ENCODE results near the gene PABPC1L.

Gene PABPC1L

DNA sequence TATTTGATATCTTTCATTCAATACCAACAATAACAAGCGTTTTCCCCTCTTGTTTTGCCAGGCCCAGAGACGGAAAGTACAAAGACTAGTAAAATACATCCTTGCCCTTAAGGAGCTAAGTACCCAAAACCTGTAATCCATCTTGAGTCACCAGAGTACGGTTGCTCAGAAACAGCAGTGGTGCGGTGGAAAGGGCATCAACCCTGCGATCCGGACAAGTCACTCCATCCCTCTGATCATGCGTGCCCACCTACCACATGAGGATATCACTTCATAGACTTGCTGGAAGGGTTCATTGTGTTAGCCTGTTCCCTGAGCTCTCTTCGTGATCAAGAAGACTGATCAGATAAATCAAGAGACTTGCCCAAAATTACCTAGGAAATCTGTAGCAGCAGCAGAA is 48.4 kb downstream of the PABPC1L start:
- no peak overlapping the region for H2AFZ ChIP-seq (ENCODE audit: low read depth, low read length)
- H3K4me1 ChIP-seq (ENCODE audit: insufficient read depth, low read length) = peaks cover 17% of the 10 kb centered on the region
- peaks cover 31% of the 10 kb centered on the region for H3K36me3 ChIP-seq (ENCODE audit: insufficient read depth, low read length)
- H3K27me3 ChIP-seq (ENCODE audit: insufficient read depth, low read length) = no peaks in the 10 kb centered on the region
- H3K4me3 ChIP-seq (ENCODE audit: low read length) = no peak overlapping the region
- no peaks in the 10 kb centered on the region for H3K9me3 ChIP-seq (ENCODE audit: low read length)

DNA sequence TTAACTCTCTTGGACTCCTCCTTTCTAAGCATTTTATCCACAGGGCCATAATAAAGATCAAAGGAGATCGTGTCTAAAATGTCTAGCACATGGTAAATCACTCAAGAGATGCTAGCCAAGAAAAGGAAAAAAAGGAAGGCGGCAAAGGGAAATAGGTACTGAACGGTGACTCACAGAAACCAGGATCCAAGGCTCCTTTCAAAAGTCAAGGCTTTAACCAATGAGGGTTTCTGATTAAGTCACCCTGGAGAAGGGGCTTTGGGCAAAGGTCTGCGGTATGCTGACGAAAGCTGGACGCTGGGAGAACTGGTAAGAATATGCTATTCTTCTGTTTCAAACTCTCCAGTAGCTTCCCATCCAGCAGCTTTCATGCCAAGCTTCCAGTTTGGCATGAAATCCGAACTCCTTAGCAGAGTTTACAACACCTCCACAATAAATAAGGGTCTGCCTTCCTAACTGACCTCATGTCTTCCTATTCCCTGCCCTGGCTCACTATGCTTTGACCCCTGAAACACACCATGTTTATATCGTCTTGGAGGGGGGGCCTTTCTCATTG is 49.3 kb downstream of the PABPC1L start:
- Histone ChIP-seq H3K27me3 (ENCODE audit: insufficient read depth, low read length) (no peaks in the 10 kb centered on the region), H3K4me3 (ENCODE audit: low read length) (peak overlapping the region; percentile 65), H3K4me1 (ENCODE audit: insufficient read depth, low read length) (peaks cover 17% of the 10 kb centered on the region), H3K9me3 (ENCODE audit: low read length) (no peaks in the 10 kb centered on the region), H3K36me3 (ENCODE audit: insufficient read depth, low read length) (peaks cover 22% of the 10 kb centered on the region), H2AFZ (ENCODE audit: low read depth, low read length) (no peak overlapping the region)

DNA sequence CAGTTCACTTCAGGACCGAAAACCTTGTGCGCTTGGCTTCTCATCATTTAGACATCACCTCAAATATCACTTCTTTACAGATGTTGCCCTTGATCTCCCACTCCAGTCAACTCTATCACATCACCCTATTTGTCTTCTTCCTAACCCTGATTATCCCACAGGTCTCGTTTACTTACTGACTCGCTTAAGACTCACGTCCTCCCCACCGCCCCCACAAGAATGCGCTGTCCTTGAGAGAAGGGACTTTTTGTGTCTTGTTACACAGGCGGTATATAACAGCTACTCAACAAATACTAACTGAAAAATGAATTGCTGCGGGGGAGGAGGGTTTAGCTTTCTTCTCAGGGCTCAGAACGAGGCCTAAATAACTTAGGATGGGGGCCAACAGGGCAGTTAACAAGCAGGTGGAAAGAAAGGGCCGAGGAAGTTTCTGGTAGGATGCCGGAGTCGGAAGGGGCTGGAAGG is 49.8 kb downstream of the PABPC1L start:
- peak overlapping the region; percentile 81 for H2AFZ ChIP-seq (ENCODE audit: low read depth, low read length)
- peaks cover 17% of the 10 kb centered on the region for H3K4me1 ChIP-seq (ENCODE audit: insufficient read depth, low read length)
- H3K27me3 ChIP-seq (ENCODE audit: insufficient read depth, low read length) = no peaks in the 10 kb centered on the region
- H3K4me3 ChIP-seq (ENCODE audit: low read length) = peak overlapping the region; percentile 65
- H3K9me3 ChIP-seq (ENCODE audit: low read length) = no peaks in the 10 kb centered on the region
- peaks cover 17% of the 10 kb centered on the region for H3K36me3 ChIP-seq (ENCODE audit: insufficient read depth, low read length)

DNA sequence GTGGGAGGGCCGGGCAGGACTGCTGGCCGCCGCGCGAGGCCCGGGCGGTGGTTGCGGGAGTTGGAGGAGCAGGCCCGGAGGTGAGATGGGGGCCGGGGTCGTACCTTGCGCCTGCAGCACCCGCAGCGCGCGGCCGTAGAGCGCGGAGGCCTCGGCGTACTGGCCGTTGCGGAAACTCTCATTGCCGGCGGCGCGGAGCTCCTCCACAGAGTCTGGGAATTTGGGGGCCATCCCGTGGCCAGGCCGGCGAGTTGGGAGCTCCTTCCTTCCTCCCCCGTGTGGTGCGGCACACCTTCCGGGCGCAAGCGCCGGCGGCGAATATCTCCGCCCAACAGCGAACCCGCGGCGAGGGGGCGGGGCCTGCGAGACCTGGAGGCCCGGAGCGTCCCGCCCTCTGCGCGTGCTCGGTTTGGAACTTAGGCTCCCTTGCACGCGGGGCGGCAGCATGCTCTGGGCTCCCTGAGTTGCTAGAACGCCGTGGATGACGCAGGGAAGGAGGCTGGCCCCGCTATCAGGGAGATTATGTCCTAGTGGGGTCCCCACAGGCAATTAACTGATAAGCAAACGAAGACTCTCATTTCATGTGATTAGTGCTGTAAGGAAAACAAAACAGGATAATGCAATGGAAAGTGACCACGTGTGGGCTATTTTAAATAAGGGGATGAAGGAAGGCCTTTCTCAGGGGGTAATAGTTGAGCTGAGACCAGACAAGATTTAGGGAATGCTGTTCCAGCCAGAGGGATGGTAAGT is 50.4 kb downstream of the PABPC1L start, which contains the start of gene TOMM34:
TSS of gene TOMM34 (minus strand) at position 295 of the 750 bp plus-strand sequence. CDS start at position 231, 64 bp downstream.
- peak within 1 kb of the TSS; percentile 81 for H2AFZ ChIP-seq (ENCODE audit: low read depth, low read length)
- H3K4me1 ChIP-seq (ENCODE audit: insufficient read depth, low read length) = peaks cover 17% of the 10 kb centered on the region

DNA sequence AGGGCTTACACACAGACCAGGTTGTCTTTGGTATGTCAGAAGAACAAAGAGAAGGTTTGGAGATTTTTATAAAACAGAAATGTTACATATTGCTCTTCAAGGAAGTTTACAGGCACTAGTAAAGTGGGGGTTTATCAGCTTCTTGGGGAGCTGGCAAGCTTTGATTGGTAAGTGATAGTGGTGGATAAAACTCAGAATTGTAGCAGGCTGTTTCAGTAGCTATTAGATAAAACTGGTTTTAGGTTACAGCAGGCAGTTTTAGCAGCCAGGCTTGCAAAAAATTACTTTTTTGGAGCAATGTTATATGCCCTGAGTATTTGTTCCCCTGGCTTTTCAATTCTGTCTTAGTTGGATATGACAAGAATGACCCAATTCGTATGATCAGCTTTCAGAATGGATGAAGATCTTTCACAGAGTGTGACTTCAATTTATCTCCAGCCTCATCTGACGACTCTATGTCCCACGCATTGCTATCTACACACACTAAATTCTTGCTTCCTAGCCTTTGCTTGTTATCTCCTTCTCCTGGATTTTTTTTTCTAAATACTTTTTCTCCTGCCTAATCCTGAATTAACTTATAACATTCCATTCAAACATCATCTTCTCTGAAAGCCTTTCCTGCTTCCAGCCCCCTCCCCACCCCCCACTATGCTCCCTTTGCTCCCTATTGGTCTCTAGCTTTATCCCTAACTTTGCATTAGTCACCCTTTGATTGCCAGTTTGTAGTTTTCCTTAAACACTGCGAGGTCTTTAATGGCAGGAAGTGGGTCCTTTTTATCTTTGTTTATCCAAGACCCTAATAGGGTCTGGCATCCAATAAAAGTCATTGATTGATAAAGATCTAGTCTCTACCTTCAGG is 51.4 kb downstream of the PABPC1L start:
- Histone ChIP-seq H3K27me3 (ENCODE audit: insufficient read depth, low read length) (no peaks in the 10 kb centered on the region), H3K4me3 (ENCODE audit: low read length) (no peak overlapping the region), H3K9me3 (ENCODE audit: low read length) (no peaks in the 10 kb centered on the region), H2AFZ (ENCODE audit: low read depth, low read length) (peak overlapping the region; percentile 81), H3K4me1 (ENCODE audit: insufficient read depth, low read length) (peaks cover 17% of the 10 kb centered on the region), H3K36me3 (ENCODE audit: insufficient read depth, low read length) (peaks cover 1% of the 10 kb centered on the region)

More for the DNA sequence above, 50.4 kb downstream of the PABPC1L start, which contains the start of gene TOMM34:
- H3K36me3 ChIP-seq (ENCODE audit: insufficient read depth, low read length) = peaks cover 11% of the 10 kb centered on the region
- no peaks in the 10 kb centered on the region for H3K27me3 ChIP-seq (ENCODE audit: insufficient read depth, low read length)
- peak within 1 kb of the TSS; percentile 65 for H3K4me3 ChIP-seq (ENCODE audit: low read length)
- H3K9me3 ChIP-seq (ENCODE audit: low read length) = no peaks in the 10 kb centered on the region

DNA sequence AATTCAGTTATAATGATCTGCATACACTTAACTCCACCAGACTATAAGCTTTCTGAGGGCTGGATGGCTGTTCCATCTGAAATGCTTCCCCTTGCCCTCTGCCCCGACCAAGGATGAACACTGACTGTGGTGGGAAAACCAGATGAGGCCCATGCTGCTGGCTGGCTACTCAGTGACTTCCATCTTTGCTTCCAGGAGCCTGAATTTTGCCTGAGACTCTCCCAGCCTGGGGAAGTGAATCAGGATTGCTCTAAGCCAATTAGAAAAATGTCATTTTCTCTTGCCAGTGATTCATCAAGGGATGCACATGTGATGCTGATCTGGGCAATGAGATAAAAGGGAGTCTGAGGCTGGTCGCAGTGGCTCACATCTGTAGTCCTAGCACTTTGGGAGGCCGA is 52.0 kb downstream of the PABPC1L start:
- H3K27me3 ChIP-seq (ENCODE audit: insufficient read depth, low read length) = no peaks in the 10 kb centered on the region

DNA sequence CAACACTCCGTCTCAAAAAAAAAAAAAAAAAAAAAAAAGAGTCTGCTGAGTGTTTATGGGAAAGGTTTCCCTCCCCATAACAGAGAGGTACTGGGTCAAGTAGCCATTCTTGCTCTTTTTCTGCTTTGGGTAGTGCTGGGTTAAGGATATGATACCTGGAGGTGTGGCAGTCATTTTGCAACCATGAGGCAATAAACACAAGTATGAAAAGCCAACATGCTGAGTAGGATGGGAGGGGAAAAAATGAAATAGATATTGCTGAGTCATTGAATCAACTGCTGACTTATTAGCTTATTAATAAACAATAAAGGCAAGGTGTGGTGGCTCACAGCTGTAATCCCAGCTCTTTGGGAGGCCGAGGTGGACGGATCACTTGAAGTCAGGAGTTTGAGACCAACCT is 52.6 kb downstream of the PABPC1L start:
- peaks cover 23% of the 10 kb centered on the region for H3K4me1 ChIP-seq (ENCODE audit: insufficient read depth, low read length)
- no peaks in the 10 kb centered on the region for H3K9me3 ChIP-seq (ENCODE audit: low read length)
- no peaks in the 10 kb centered on the region for H3K27me3 ChIP-seq (ENCODE audit: insufficient read depth, low read length)
- H3K36me3 ChIP-seq (ENCODE audit: insufficient read depth, low read length) = no peaks in the 10 kb centered on the region
- no peak overlapping the region for H3K4me3 ChIP-seq (ENCODE audit: low read length)
- no peak overlapping the region for H2AFZ ChIP-seq (ENCODE audit: low read depth, low read length)

More for the DNA sequence above, 52.0 kb downstream of the PABPC1L start:
- Histone ChIP-seq H3K36me3 (ENCODE audit: insufficient read depth, low read length) (no peaks in the 10 kb centered on the region), H2AFZ (ENCODE audit: low read depth, low read length) (no peak overlapping the region), H3K4me3 (ENCODE audit: low read length) (no peak overlapping the region), H3K4me1 (ENCODE audit: insufficient read depth, low read length) (peaks cover 17% of the 10 kb centered on the region), H3K9me3 (ENCODE audit: low read length) (no peaks in the 10 kb centered on the region)

DNA sequence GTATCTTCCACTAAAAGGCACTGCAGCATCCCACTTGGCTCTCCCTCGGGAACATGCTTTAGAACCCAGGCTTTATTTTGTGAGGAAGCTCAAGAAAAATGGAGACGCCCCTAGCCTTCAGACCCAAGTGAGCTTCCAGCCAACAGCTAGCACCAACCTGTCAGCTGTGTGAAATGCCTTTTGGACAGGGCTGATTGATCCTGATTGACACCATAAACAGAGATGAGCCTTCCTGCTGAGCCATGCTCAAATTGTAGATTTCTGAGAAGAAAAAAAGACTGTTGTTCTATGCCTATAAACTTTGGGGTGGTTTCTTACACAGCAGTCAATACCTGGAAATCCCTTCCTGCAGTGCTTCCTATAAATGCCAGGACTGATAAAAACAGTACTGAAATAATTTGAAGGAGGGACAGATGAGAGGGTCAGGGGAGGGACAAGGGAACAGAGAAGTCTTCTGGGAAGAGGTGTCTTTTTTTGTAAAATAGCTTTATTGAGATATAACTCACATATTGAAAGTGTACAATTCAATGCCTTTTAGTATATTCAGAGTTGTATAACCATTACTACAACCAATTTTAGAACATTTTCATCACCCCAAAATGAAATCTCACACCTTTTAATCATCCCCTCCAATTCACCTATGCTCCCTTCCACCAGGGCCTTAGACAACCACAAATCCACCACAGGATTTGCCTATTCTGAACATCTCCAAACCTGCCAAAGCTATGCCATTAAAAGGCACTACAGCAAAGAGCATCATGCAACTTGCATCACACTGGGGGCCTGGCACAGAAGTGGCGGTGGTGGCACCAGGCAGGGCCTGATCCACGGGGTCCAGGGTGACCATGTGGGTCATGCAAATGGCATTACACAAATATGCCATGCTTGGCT is 53.7 kb downstream of the PABPC1L start:
- no peaks in the 10 kb centered on the region for H3K36me3 ChIP-seq (ENCODE audit: insufficient read depth, low read length)
- H3K9me3 ChIP-seq (ENCODE audit: low read length) = no peaks in the 10 kb centered on the region
- H3K4me1 ChIP-seq (ENCODE audit: insufficient read depth, low read length) = peaks cover 21% of the 10 kb centered on the region
- no peak overlapping the region for H3K4me3 ChIP-seq (ENCODE audit: low read length)
- no peak overlapping the region for H2AFZ ChIP-seq (ENCODE audit: low read depth, low read length)
- H3K27me3 ChIP-seq (ENCODE audit: insufficient read depth, low read length) = no peaks in the 10 kb centered on the region

DNA sequence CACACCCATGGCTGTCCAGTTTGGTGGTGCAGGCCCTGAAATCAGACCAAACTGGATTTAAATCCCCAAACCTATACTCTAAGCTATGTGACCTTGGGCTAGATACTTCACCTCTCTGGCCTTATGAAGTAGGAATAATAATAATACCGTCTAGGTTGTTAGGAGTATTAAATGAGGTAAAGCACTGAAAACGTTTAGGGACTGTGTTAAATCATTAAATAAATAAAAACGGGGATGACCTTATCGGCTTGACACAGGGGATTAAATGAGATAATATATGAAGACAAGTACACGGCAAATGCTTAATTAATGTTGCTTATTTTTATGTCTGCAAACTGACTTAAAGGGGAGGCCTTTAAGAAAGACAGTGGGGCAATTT is 55.8 kb downstream of the PABPC1L start:
- Histone ChIP-seq H3K4me3 (ENCODE audit: low read length) (peak overlapping the region; percentile 67), H3K36me3 (ENCODE audit: insufficient read depth, low read length) (no peaks in the 10 kb centered on the region), H3K27me3 (ENCODE audit: insufficient read depth, low read length) (no peaks in the 10 kb centered on the region), H2AFZ (ENCODE audit: low read depth, low read length) (peak overlapping the region; percentile 97), H3K9me3 (ENCODE audit: low read length) (no peaks in the 10 kb centered on the region), H3K4me1 (ENCODE audit: insufficient read depth, low read length) (peaks cover 10% of the 10 kb centered on the region)

DNA sequence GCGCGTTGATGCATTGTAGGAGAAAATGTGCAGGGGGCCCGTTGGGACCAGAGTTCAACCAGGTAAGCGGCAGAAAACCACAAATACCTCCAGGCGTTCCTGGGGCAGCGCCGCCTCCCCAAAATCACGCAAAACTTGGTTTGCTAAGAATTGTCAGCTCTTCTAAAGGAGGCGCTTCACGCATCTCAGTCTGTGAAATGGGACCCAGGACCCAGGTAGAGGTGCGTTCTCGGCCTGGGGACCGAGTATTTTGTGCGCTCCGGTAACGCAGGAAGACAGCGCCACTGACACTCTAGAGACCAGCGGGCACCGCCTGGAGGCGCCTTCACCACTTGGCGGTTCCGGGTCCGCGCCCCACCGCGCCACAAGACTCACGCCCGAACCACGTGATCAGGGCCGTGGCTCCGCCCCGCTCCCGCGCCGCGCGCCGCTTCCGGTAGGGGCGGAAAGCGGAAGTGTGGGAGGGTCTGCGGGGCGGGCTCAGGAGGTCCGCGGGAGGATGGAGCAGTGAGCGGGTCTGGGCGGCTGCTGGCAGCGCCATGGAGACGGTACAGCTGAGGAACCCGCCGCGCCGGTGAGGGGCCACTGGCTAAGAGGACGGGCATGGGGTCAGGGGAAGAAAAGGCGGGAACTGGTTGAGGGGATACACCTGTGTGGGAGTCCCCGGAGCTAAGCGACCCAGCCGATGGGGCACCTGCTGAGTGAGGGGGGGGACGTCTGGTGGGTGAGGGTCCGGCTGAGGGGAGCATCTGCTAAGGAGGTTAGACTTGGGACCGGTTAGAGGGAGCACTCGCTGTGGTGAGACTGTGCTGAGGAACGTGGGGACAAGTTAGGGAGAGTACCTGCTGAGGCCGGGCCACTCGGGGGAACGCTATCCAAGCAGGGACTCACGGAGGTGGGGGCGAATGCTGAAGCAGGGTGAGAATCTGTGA is 56.4 kb downstream of the PABPC1L start, which contains the start of gene STK4:
TSS of gene STK4 (plus strand) at position 483 of the 932 bp plus-strand sequence. CDS start at position 540, 57 bp downstream.
- H3K4me1 ChIP-seq (ENCODE audit: insufficient read depth, low read length) = peaks cover 8% of the 10 kb centered on the region
- no peaks in the 10 kb centered on the region for H3K9me3 ChIP-seq (ENCODE audit: low read length)
- H3K36me3 ChIP-seq (ENCODE audit: insufficient read depth, low read length) = no peaks in the 10 kb centered on the region

DNA sequence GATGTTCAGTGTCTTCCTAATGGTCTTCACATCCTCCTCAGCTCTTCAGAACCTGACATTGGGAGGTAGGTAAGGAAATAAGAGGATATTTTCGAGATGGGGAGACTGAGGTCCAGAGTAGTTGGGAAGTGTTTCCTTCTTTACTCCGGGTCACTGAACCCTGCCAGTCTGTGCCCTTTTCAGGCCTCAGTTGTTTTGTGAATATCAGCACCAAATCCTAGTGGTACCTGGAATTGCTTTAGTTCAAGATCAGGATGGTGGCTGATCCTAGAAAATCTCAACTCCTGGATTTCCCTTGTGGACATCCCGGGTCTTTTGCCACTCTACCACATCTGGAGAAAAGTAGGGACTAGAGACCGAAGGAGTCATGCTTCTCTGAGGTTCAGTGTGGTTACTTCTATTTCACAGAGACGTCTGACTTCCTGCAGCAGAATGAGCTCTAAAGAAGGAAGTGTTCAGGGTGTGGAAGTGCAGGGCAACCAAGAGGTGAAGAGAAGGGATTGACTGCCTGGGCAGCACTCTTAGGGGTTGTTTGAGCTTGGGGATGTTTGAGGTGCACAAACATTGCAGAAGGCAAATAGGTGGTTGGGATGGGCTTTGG is 57.4 kb downstream of the PABPC1L start:
- Histone ChIP-seq H2AFZ (ENCODE audit: low read depth, low read length) (no peak overlapping the region), H3K27me3 (ENCODE audit: insufficient read depth, low read length) (no peaks in the 10 kb centered on the region), H3K9me3 (ENCODE audit: low read length) (no peaks in the 10 kb centered on the region), H3K4me1 (ENCODE audit: insufficient read depth, low read length) (peaks cover 8% of the 10 kb centered on the region), H3K4me3 (ENCODE audit: low read length) (peak overlapping the region; percentile 67), H3K36me3 (ENCODE audit: insufficient read depth, low read length) (peaks cover 4% of the 10 kb centered on the region)

More for the DNA sequence above, 56.4 kb downstream of the PABPC1L start, which contains the start of gene STK4:
- Histone ChIP-seq H3K27me3 (ENCODE audit: insufficient read depth, low read length) (no peaks in the 10 kb centered on the region), H2AFZ (ENCODE audit: low read depth, low read length) (peak within 1 kb of the TSS; percentile 97), H3K4me3 (ENCODE audit: low read length) (peak within 1 kb of the TSS; percentile 67)
